CD4-positive, alpha-beta T cell treated with Interleukin-4 for 4 hours (primary cell): ENCODE results near the gene SNRPA1.

Source experiments
- DNase-seq: peaks from one replicate; pipeline ENCODE4 v3.0.0-alpha.2; 2020

The SNRPA1 gene

GRCh38 chr15:101294731-101295606 lies at the start of gene SNRPA1:
Gene SNRPA1 (minus strand): TSS chr15:101295248. CDS start chr15:101295178, 70 bp downstream.
- peak; percentile 95 for DNase-seq

- DNase-seq: no peak
Observed at GRCh38 chr15:101342056-101342455, 47.0 kb upstream of the SNRPA1 start.

- no peak for DNase-seq
Observed at GRCh38 chr15:101338502-101339057, 43.5 kb upstream of the SNRPA1 start.

GRCh38 chr15:101337976-101338375 lies 42.9 kb upstream of the SNRPA1 start:
- DNase-seq: no peak

GRCh38 chr15:101333907-101334789 lies 39.1 kb upstream of the SNRPA1 start:
- DNase-seq: peak; percentile 51

GRCh38 chr15:101332061-101332467 lies 37.0 kb upstream of the SNRPA1 start:
- DNase-seq: no peak

- DNase-seq: no peak
Observed at GRCh38 chr15:101329867-101330380, 34.9 kb upstream of the SNRPA1 start.

GRCh38 chr15:101329309-101329863 lies 34.3 kb upstream of the SNRPA1 start:
- no peak for DNase-seq

- no peak for DNase-seq
Observed at GRCh38 chr15:101328001-101328400, 33.0 kb upstream of the SNRPA1 start.

GRCh38 chr15:101327147-101327740 lies 32.2 kb upstream of the SNRPA1 start:
- no peak for DNase-seq

- DNase-seq: no peak
Observed at GRCh38 chr15:101326462-101327146, 31.6 kb upstream of the SNRPA1 start.

GRCh38 chr15:101326026-101326315 lies 30.9 kb upstream of the SNRPA1 start:
- DNase-seq: no peak

GRCh38 chr15:101325263-101326025 lies 30.4 kb upstream of the SNRPA1 start:
- no peak for DNase-seq

- no peak for DNase-seq
Observed at GRCh38 chr15:101324524-101325177, 29.6 kb upstream of the SNRPA1 start.

GRCh38 chr15:101323793-101324523 lies 28.9 kb upstream of the SNRPA1 start:
- DNase-seq: no peak

- no peak for DNase-seq
Observed at GRCh38 chr15:101322854-101323477, 27.9 kb upstream of the SNRPA1 start.

GRCh38 chr15:101322016-101322695 lies 27.1 kb upstream of the SNRPA1 start:
- DNase-seq: no peak

GRCh38 chr15:101320501-101321052 lies 25.5 kb upstream of the SNRPA1 start:
- peak; percentile 55 for DNase-seq
